ENCODE data around the gene SMARCE1.

GRCh38 chr17:40637931-40638330 lies 9.7 kb downstream of the SMARCE1 start:
- TF ChIP-seq CTCF (tag by site-specific recombination; IDR thresholded peaks at IDR 0.05) (no peak), ZNF37A (tag by site-specific recombination; IDR thresholded peaks at IDR 0.05) (no peak), REST (tag by site-specific recombination; IDR thresholded peaks at IDR 0.05) (no peak), ZBTB1 (tag by site-specific recombination; IDR thresholded peaks at IDR 0.05) (no peak), KLF9 (tag by site-specific recombination; IDR thresholded peaks at IDR 0.05; ENCODE audit: low read depth) (no peak), ZNF704 (tag by site-specific recombination; IDR thresholded peaks at IDR 0.05) (no peak), ZNF121 (tag by site-specific recombination; IDR thresholded peaks at IDR 0.05) (no peak), ZSCAN23 (tag by site-specific recombination; IDR thresholded peaks at IDR 0.05) (no peak)
